Keratinocyte (primary cell): ENCODE measurements around the gene HOTAIR. TPM values are rescaled to one million over a fixed set of nuclear protein-coding genes. Genes with fewer than 3 reads are reported as not detected.

Experiments used
- DNase-seq: peaks from one replicate; pipeline ENCODE4 v3.0.0-alpha.2; 2011; ENCODE audit warnings: low read depth, missing footprints, low spot score
- FAIRE-seq: peaks from 2 replicates; lab custom pipeline; 2011; peaks lifted over from hg19 to GRCh38; lab: Jason Lieb, UNC
- H2AFZ ChIP-seq: 2 replicates; pipeline ENCODE4 v1.6.0; 2012; ENCODE audit warnings: low read length, control low read depth, inconsistent platforms; ENCODE audit not compliant: control insufficient read depth
- H3K27ac ChIP-seq: 2 replicates; pipeline ENCODE4 v1.5.1; 2011; ENCODE audit warnings: low read length; ENCODE audit not compliant: control insufficient read depth, insufficient read depth
- H3K27me3 ChIP-seq: 3 replicates; pipeline ENCODE4 v1.6.0; 2011; ENCODE audit warnings: low read length; ENCODE audit not compliant: control insufficient read depth, insufficient read depth; ENCODE audit errors: extremely low read depth
- H3K36me3 ChIP-seq, 2 experiments: 2 replicates in 1 of 2; 3 replicates in 1 of 2; pipeline ENCODE4 v1.5.1; 2011; ENCODE audit warnings: low read length in 2 of 2, mild to moderate bottlenecking in 1 of 2; ENCODE audit not compliant: control insufficient read depth in 2 of 2, insufficient read depth in 2 of 2; ENCODE audit errors: extremely low read depth in 1 of 2
- H3K4me1 ChIP-seq: 3 replicates; pipeline ENCODE4 v1.5.1; 2011; ENCODE audit warnings: low read length; ENCODE audit not compliant: control insufficient read depth, insufficient read depth; ENCODE audit errors: extremely low read depth
- H3K4me2 ChIP-seq: 3 replicates; pipeline ENCODE4 v1.6.0; 2011; ENCODE audit warnings: low read depth, low read length; ENCODE audit not compliant: control insufficient read depth, insufficient read depth; ENCODE audit errors: extremely low read depth
- H3K4me3 ChIP-seq, 3 experiments: fragments of 200-600 bp in 1 of 3; sonication (generic) in 1 of 3; 2 replicates in 2 of 3; 3 replicates in 1 of 3; pipeline ENCODE4 v1.5.1; 2011 to 2016; ENCODE audit warnings: low read length in 3 of 3, mild to moderate bottlenecking in 3 of 3, control low read depth in 2 of 3, inconsistent platforms in 1 of 3, low read depth in 1 of 3, mixed read lengths in 1 of 3, mixed run types in 1 of 3, moderate library complexity in 1 of 3; ENCODE audit not compliant: control insufficient read depth in 2 of 3, insufficient read depth in 2 of 3; ENCODE audit errors: extremely low read depth in 1 of 3
- H3K79me2 ChIP-seq: 2 replicates; pipeline ENCODE4 v1.6.0; 2012; ENCODE audit warnings: low read length; ENCODE audit not compliant: control insufficient read depth, insufficient read depth
- H3K9ac ChIP-seq: 3 replicates; pipeline ENCODE4 v1.6.0; 2011; ENCODE audit warnings: low read length; ENCODE audit not compliant: control insufficient read depth, insufficient read depth; ENCODE audit errors: extremely low read depth
- H3K9me1 ChIP-seq: 3 replicates; pipeline ENCODE4 v1.6.0; 2011; ENCODE audit warnings: low read length; ENCODE audit not compliant: control insufficient read depth, insufficient read depth; ENCODE audit errors: extremely low read depth
- H3K9me3 ChIP-seq: 2 replicates; pipeline ENCODE4 v1.5.1; 2012; ENCODE audit warnings: low read depth, low read length; ENCODE audit not compliant: control insufficient read depth
- H4K20me1 ChIP-seq: 3 replicates; pipeline ENCODE4 v1.6.0; 2011; ENCODE audit warnings: low read length; ENCODE audit not compliant: control insufficient read depth, insufficient read depth; ENCODE audit errors: extremely low read depth
- EZH2 ChIP-seq: IDR thresholded peaks from one replicate; pipeline ENCODE4 v1.6.1; 2012; ENCODE audit warnings: inconsistent platforms, mild to moderate bottlenecking, low read length, moderate library complexity
- dilution Hi-C: fragments of 300-500 bp; cut with MboI; formaldehyde crosslinking; loops from one replicate; pipeline ENCODE4 v1.7.0; 2020; ENCODE audit warnings: low sequenced_read_pairs; ENCODE audit not compliant: extremely low pct_ligation_motif_present
- polyA plus RNA-seq, 5 experiments: library from polyadenylated mRNA; depleted of rRNA in 3 of 5; stranded (reverse) in 3 of 5; stranded (forward) in 1 of 5; unstranded in 1 of 5; fragments of >200 nt; gene quantifications; 1 replicate in 1 of 5; 2 replicates in 3 of 5; 3 replicates in 1 of 5; pipeline versions ENCODE4 v1.2.1 to v1.2.3, GENCODE V29; 2011 to 2012; ENCODE audit warnings: missing spikeins in 2 of 5, low read depth in 1 of 5, low replicate concordance in 1 of 5
- TF ChIP-seq, protein P1 (sequence below), 3 experiments: IDR thresholded peaks in 1 of 3; conservative IDR thresholded peaks in 1 of 3; optimal IDR thresholded peaks in 1 of 3; 2 replicates in 2 of 3; 3 replicates in 1 of 3; pipeline versions ENCODE3 to v1.5.1; 2011; ENCODE audit warnings: low read length in 3 of 3, mild to moderate bottlenecking in 3 of 3, moderate library complexity in 2 of 3, control low read depth in 1 of 3, inconsistent platforms in 1 of 3; ENCODE audit not compliant: insufficient read depth in 2 of 3; ENCODE audit errors: extremely low read depth in 1 of 3

Gene HOTAIR
- polyA plus RNA-seq, 1 donor (not counting 4 experiments of a cell fraction or from before 2014, with no cell fraction given) = 4.0 TPM

DNA sequence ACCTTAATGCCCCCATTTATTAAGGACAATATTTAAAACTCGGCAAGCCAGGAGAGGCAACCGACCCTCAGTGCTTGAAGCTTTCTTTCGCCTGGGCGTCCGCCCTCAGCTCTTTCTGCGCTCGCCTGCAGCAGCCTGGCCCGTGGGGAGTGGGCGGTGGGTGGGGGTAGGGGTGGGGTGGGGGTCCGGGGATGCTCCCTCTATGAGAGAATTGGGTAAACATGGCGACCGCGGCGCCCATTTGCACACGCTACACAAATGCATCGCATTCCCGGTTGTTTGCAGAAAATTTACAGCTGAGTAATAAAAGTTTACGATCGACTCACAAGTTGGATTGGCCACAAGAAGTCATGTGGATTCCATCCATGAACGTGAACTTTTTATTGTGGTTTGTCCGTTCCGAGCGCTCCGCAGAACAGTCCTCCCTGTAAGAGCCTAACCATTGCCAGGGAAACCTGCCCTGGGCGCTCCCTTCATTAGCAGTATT is 41.8 kb upstream of the HOTAIR start:
- Histone ChIP-seq H3K9ac (peak overlapping the region; percentile 98), H3K9me3 (no peaks in the 10 kb centered on the region), H3K4me2 (peak overlapping the region; percentile 98), H3K27me3 (no peaks in the 10 kb centered on the region), H3K4me3 (peak overlapping the region; percentile 56 to 95 (median 87)), H3K27ac (peak overlapping the region; percentile 98), H3K36me3 (no peaks in the 10 kb centered on the region), H3K4me1 (peaks cover 33% of the 10 kb centered on the region), H3K79me2 (peaks cover 43% of the 10 kb centered on the region), H4K20me1 (no peaks in the 10 kb centered on the region), H3K9me1 (no peaks in the 10 kb centered on the region), H2AFZ (peak overlapping the region; percentile 78)
- DNase-seq (no peak), FAIRE-seq (peak; percentile 81)
- TF ChIP-seq EZH2 = no peak
- TF ChIP-seq, protein P1, sequence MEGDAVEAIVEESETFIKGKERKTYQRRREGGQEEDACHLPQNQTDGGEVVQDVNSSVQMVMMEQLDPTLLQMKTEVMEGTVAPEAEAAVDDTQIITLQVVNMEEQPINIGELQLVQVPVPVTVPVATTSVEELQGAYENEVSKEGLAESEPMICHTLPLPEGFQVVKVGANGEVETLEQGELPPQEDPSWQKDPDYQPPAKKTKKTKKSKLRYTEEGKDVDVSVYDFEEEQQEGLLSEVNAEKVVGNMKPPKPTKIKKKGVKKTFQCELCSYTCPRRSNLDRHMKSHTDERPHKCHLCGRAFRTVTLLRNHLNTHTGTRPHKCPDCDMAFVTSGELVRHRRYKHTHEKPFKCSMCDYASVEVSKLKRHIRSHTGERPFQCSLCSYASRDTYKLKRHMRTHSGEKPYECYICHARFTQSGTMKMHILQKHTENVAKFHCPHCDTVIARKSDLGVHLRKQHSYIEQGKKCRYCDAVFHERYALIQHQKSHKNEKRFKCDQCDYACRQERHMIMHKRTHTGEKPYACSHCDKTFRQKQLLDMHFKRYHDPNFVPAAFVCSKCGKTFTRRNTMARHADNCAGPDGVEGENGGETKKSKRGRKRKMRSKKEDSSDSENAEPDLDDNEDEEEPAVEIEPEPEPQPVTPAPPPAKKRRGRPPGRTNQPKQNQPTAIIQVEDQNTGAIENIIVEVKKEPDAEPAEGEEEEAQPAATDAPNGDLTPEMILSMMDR (optimal IDR thresholded peaks at IDR 0.05 in 1 of 3, IDR thresholded peaks at IDR 0.05 in 1 of 3, conservative IDR thresholded peaks at IDR 0.05 in 1 of 3; ENCODE audit: extremely low read depth in 1 of 3, insufficient read depth in 2 of 3, low read length in 3 of 3) = no peak
- dilution Hi-C loops = no loop called here

DNA sequence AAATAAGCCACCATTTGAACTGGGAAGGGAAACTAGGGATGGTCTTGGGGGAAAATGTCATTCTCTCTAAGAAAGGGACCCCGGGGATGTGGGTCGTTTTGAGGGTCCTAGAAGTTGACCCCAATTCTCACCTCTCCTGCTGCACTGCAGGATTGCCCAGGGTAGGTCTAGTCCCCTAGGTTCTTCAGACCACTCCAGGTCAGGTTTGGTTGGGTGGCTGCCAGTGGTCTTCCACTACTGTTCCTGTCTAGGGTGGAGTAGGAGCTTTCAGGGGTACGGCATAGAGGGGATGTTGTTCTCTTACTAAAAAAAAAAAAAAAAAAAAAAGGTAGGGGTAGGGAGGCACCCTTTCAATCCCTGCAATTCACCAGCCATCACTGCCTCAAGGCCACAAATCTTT is 41.3 kb upstream of the HOTAIR start:
- H2AFZ ChIP-seq = peak overlapping the region; percentile 78

More for the DNA sequence above, 41.3 kb upstream of the HOTAIR start:
- H3K4me2 ChIP-seq = peak overlapping the region; percentile 94
- no peaks in the 10 kb centered on the region for H3K9me3 ChIP-seq
- peak overlapping the region; percentile 98 for H3K9ac ChIP-seq
- DNase-seq = no peak
- H3K36me3 ChIP-seq = no peaks in the 10 kb centered on the region
- peak overlapping the region; percentile 56 to 87 (median 67) for H3K4me3 ChIP-seq
- FAIRE-seq = no peak
- H4K20me1 ChIP-seq = no peaks in the 10 kb centered on the region
- TF ChIP-seq, protein P1 (optimal IDR thresholded peaks at IDR 0.05 in 1 of 3, IDR thresholded peaks at IDR 0.05 in 1 of 3, conservative IDR thresholded peaks at IDR 0.05 in 1 of 3; ENCODE audit: extremely low read depth in 1 of 3, insufficient read depth in 2 of 3, low read length in 3 of 3) = no peak
- TF ChIP-seq EZH2 = no peak
- dilution Hi-C loops = no loop called here
- H3K4me1 ChIP-seq = peaks cover 28% of the 10 kb centered on the region
- peaks cover 39% of the 10 kb centered on the region for H3K79me2 ChIP-seq
- no peaks in the 10 kb centered on the region for H3K9me1 ChIP-seq
- H3K27ac ChIP-seq = peak overlapping the region; percentile 98
- H3K27me3 ChIP-seq = no peaks in the 10 kb centered on the region
